Activated B cell treated with CpG ODN at 0.5 μM for 24 hours (primary cell): ENCODE results near the gene SNED1. TPM values are rescaled to one million over a fixed set of nuclear protein-coding genes. Genes with fewer than 3 reads are reported as not detected.

Source experiments
- ATAC-seq: fragments of 200-7000 bp; cut with Tn5 transposase; one replicate; pipeline ENCODE4 v1.10.0; 2021; ENCODE audit warnings: low read depth, mild to moderate bottlenecking, moderate library complexity
- CTCF ChIA-PET: fragments of 350-600 bp; sonication (Branson Sonifier 250); formaldehyde crosslinking; loops from one replicate; lab custom pipeline; 2021; ENCODE audit warnings: antibody characterized with exemption; lab: Charles Lee
- POLR2A ChIA-PET: fragments of 350-600 bp; sonication (Branson Sonifier 250); formaldehyde crosslinking; loops from one replicate; lab custom pipeline; 2021; ENCODE audit warnings: antibody characterized with exemption; lab: Charles Lee
- DNase-seq: peaks from one replicate; pipeline ENCODE4 v3.0.0; 2022
- H3K27ac Mint-ChIP-seq: one replicate; pipeline ENCODE4 v1.8.0; 2020; ENCODE audit warnings: mixed read lengths
- H3K27me3 Mint-ChIP-seq: one replicate; pipeline ENCODE4 v1.8.0; 2021; ENCODE audit warnings: mixed read lengths
- H3K36me3 Mint-ChIP-seq: one replicate; pipeline ENCODE4 v1.8.0; 2021; ENCODE audit warnings: low read depth, mixed read lengths
- H3K4me1 Mint-ChIP-seq: one replicate; pipeline ENCODE4 v1.8.0; 2021; ENCODE audit warnings: mixed read lengths
- H3K4me3 Mint-ChIP-seq: one replicate; pipeline ENCODE4 v1.8.0; 2020; ENCODE audit warnings: mild to moderate bottlenecking, mixed read lengths
- H3K9me3 Mint-ChIP-seq: one replicate; pipeline ENCODE4 v1.8.0; 2020; ENCODE audit warnings: mixed read lengths
- CTCF ChIP-seq: fragments of 200-600 bp; IDR thresholded peaks from one replicate; pipeline ENCODE4 v1.8.0; 2022; ENCODE audit warnings: antibody characterized with exemption, mild to moderate bottlenecking
- intact Hi-C: fragments of 100-400 bp; cut with micrococcal nuclease; formaldehyde crosslinking; loops from one replicate; pipeline ENCODE4 v1.15.1; 2024
- total RNA-seq: library from RNA; stranded (reverse); gene quantifications from 2 replicates; pipeline ENCODE4 v1.2.3, GENCODE V29; 2022

SNED1 gene
- total RNA-seq, 1 donor from 2014 or later, result 59.8 TPM

- intact Hi-C loops, result no loop called here
- Mint-ChIP-seq H3K27me3 (peaks cover 10% of the 10 kb centered on the region), H3K36me3 (no peaks in the 10 kb centered on the region), H3K4me1 (peaks cover 3% of the 10 kb centered on the region), H3K4me3 (no peak overlapping the region), H3K27ac (no peak overlapping the region), H3K9me3 (peaks cover 9% of the 10 kb centered on the region)
- DNase-seq, result peak; percentile 8
- ChIA-PET CTCF (no interaction called here), POLR2A (no interaction called here)
- TF ChIP-seq CTCF, result no peak
- ATAC-seq, result no peak
Observed at GRCh38 chr2:241009191-241009590, 10.8 kb downstream of the SNED1 start.

GRCh38 chr2:241009601-241010530, 11.4 kb downstream of the SNED1 start:
- Mint-ChIP-seq H3K36me3 (no peaks in the 10 kb centered on the region), H3K4me1 (peaks cover 3% of the 10 kb centered on the region), H3K4me3 (no peak overlapping the region), H3K27me3 (peaks cover 10% of the 10 kb centered on the region), H3K27ac (no peak overlapping the region), H3K9me3 (peaks cover 9% of the 10 kb centered on the region)
- DNase-seq, result peak; percentile 15
- no peak for TF ChIP-seq CTCF
- ChIA-PET CTCF (no interaction called here), POLR2A (no interaction called here)
- peak; percentile 21 for ATAC-seq
- intact Hi-C loops, result no loop called here

- no peak for ATAC-seq
- no peak overlapping the region for H3K27ac Mint-ChIP-seq
- H3K36me3 Mint-ChIP-seq, result no peaks in the 10 kb centered on the region
- H3K4me3 Mint-ChIP-seq, result no peak overlapping the region
- TF ChIP-seq CTCF, result no peak
- peak; percentile 9 for DNase-seq
- ChIA-PET POLR2A (no interaction called here), CTCF (no interaction called here)
- peaks cover 6% of the 10 kb centered on the region for H3K9me3 Mint-ChIP-seq
- intact Hi-C loops, result no loop called here
- H3K4me1 Mint-ChIP-seq, result peaks cover 3% of the 10 kb centered on the region
- H3K27me3 Mint-ChIP-seq, result peaks cover 10% of the 10 kb centered on the region
Observed at GRCh38 chr2:241010531-241011295, 12.3 kb downstream of the SNED1 start.

GRCh38 chr2:241011296-241011600, 12.8 kb downstream of the SNED1 start:
- TF ChIP-seq CTCF, result no peak
- intact Hi-C loops, result no loop called here
- H3K27me3 Mint-ChIP-seq, result peaks cover 10% of the 10 kb centered on the region
- no peaks in the 10 kb centered on the region for H3K36me3 Mint-ChIP-seq
- ChIA-PET POLR2A (no interaction called here), CTCF (no interaction called here)
- DNase-seq (peak; percentile 9), ATAC-seq (no peak)
- H3K4me3 Mint-ChIP-seq, result no peak overlapping the region
- H3K9me3 Mint-ChIP-seq, result peaks cover under 1% of the 10 kb centered on the region
- peaks cover 3% of the 10 kb centered on the region for H3K4me1 Mint-ChIP-seq
- H3K27ac Mint-ChIP-seq, result no peak overlapping the region
